ENCODE measurements around the gene DHX35.
"Not testable (repeated sequence)": the region's sequence is repeated elsewhere in the genome, so short reads cannot be mapped to it uniquely, and the experiment has no call there.

The DHX35 gene

DNA sequence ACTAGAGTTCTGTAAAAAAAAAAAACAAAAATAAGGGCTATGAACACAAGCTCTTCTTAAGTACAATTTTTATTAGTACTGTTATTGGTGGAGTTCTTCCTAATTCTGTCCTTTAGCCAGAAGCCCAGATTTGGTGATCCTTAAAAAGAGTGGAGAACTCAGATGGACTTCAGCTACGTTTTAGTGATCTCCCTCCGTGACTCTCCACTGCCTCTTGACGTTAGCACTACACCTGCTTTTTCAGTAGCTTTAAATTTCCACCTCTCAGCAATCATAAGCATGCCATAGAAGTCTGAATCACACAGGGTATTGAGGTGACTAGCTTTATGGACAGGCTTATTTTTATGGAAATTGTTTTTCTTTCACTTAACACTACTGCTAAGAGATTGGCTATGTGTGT lies 17.7 kb downstream of the DHX35 start:
- DNase-seq = no peak

- DNase-seq = no peak
Observed at GRCh38 chr20:38982291-38982690, 20.1 kb downstream of the DHX35 start.

DNA sequence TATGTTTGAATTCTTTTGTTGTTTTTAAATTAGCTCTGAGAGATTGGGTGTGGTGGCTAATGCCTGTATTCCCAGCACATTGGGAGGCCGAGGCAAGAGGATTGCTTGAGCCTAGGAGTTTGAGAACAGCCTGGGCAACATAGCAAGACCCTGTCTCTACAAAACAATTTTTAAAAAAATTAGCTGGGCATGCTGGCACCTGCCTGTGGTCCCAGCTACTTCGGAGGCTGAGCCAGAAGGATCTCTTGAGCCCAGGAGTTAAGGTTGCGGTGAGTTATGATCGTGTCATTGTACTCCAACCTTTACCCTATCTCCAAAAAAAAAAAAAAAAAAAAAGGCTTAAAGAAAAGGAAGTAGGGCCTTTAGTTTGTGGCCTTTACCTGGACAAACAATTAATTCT lies 22.9 kb downstream of the DHX35 start:
- DNase-seq = no peak

DNA sequence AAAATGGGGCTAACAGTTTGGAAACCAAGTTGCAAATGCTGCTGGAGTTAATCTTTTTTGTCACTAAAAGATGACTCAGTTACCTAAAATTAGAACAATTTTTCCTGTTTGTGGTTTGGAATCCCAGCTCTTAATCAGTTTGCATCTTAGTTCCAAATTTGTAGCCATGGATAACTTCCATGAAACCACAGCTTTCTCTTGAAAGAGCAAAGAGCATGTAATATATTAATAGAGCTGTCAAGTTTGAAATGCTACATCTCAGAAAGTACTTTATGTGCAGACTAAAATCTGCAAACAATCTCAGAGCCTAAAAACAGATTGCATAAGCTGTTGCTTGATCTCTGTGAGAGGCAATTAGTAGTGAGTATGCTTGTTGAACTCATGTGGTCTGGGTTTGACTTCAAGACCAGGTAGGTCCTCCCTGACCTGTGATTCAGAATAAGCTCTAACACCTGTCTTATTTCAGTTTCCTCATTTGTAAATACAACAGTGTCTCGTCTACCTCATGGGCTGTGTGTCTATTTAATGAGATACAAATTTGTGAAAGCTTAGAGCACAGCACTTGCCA lies 23.5 kb downstream of the DHX35 start:
- DNase-seq = peak in 1 of 2 experiments; percentile 57

DNA sequence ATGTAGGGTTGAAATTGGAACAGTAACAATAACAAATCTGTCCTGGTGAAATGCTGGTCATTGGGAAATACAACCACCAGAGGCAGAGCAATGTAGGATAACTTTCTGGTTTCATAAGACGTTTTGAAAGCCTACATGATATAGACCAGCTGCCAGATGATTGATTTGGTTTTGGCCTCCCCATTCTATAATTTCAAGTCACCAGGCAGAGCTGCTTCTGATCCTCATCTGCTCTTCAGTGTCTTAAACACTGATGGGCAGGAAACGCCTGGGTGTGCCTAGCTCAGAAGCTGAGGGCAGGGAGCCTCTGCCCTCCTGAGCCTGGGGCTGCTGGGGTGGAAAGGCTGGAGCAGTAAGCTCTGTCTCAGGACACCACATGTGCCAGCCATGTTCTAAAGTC lies 24.5 kb downstream of the DHX35 start:
- DNase-seq = no peak

DNA sequence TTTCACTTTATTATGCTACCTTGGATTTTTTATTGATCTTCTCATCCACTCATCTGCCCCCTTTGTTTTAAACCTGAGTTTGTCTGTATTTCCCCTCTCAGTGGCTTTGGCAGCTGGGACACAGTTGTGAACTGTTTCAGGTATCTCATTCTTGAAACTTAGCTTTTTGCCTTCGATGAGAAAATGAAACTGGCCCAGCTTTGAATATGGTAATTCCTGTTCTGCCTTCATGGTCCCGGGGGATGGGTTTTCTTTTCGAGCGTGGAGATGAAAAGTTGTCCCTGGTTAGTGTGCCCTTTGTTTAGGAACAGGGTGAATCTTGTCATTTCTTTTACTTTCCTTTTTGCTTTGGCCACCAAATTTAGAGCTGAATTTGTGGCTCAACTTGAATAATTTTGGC lies 25.6 kb downstream of the DHX35 start:
- DNase-seq = no peak

- no peak for DNase-seq
Observed at GRCh38 chr20:38990728-38991127, 28.6 kb downstream of the DHX35 start.

- DNase-seq = no peak
Observed at GRCh38 chr20:38991814-38992704, 29.9 kb downstream of the DHX35 start.

- no peak for DNase-seq
Observed at GRCh38 chr20:38995536-38996044, 33.4 kb downstream of the DHX35 start.

- DNase-seq = not testable (repeated sequence)
Observed at GRCh38 chr20:38996866-38997265, 34.7 kb downstream of the DHX35 start.

- DNase-seq = no peak
Observed at GRCh38 chr20:38997622-38998021, 35.5 kb downstream of the DHX35 start.

DNA sequence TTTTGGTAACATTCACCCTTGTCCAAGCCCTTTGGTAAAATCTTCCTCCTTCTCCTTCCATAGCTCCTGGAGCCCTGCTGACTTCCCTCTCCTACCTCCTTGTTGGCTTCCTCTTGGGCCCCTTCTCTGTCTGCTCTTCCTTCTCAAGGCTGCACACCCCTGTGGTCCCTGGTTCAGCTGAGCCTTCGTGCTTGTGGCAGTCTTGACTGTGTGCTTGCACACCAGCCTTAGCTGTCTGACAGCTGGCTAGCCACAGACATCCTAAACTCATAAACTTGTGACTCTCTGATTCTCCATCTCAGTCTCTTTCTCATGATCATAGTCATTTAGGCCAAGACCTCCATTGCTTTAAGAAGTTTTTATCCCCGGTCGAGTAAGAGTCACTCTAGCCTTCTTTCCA lies 37.1 kb downstream of the DHX35 start:
- no peak for DNase-seq

GRCh38 chr20:38999965-39000910 lies 38.1 kb downstream of the DHX35 start:
- no peak for DNase-seq

- no peak for DNase-seq
Observed at GRCh38 chr20:39004508-39004907, 42.4 kb downstream of the DHX35 start.

- DNase-seq = no peak
Observed at GRCh38 chr20:39009348-39009747, 47.2 kb downstream of the DHX35 start.

GRCh38 chr20:39010496-39010895 lies 48.4 kb downstream of the DHX35 start:
- DNase-seq = no peak

- no peak for DNase-seq
Observed at GRCh38 chr20:39013662-39014109, 51.5 kb downstream of the DHX35 start.

- no peak for DNase-seq
Observed at GRCh38 chr20:39016041-39016440, 53.9 kb downstream of the DHX35 start.

DNA sequence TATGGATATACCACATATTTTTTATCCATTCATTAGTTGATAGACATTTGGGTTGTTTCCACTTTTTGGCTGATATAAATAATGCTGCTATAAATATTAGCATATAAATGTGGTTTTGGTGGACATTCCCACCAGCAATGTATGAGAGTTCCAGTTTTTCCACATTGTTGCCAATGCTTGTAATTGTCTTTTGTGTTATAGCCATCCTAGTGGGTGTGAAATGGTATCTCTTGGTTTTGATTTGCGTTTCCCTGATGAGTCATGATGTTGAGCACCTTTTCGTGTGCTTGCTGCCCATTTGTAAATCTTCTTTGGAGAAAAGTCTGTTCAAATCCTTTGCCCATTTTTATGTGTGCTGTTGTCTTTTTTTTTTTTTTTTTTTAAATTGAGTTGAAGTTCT lies 54.4 kb downstream of the DHX35 start:
- DNase-seq = no peak

DNA sequence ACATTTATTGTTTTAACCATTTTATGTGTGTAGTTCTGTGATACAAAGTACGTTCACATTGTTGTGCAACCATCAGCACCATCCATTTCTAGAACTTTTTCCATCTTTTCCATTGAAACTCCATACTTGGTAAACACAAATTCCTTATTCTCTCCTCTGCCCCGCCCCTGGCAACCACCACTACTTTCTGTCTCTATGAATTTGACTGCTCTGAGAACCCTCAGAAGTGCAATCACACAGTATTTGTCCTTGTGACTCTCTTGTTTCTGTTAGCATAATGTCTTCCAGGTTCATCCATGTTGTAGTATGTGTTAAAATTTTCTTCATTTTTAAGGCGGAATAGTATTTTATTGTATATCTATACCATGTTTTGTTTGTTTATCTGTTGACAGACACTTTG lies 56.9 kb downstream of the DHX35 start:
- no peak for DNase-seq

- no peak for DNase-seq
Observed at GRCh38 chr20:39019805-39020325, 57.7 kb downstream of the DHX35 start.

DNA sequence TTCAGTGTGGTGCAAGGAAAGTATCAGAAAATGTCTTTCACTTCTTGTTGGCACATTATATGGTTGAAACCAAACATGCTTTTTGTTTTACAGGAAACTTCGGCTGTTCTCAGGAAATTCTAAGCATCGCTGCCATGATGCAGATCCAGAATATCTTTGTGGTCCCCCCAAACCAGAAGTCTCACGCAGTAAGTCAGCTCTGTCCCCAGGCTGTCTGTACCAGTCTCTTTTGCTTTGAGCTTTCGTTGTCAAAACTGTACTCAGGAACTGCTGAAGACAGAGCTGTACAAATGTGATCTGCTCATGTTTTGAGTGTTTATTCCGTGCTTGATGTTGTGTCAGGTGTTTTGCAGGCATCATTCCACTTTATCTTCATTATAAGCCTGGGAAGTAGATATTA lies 59.6 kb downstream of the DHX35 start:
- no peak for DNase-seq

DNA sequence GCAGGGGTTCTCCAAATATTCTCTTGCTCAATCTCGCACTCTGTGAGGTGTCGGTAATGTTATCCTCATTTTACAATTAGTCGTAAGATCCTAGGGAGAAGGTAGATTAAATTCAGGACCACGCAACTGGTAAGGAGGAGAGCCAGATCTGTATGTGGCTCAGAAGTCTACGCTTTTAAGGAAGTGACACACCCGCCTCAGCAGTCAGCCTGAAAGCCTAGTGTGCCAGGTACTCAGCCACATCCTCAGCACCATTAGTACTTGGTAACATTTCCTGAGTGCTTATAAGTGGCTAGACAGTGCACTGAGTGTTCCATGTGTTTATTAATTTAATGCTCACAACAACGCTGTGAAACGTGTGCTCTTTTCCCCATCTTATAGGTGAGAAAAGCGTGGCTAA lies 63.7 kb downstream of the DHX35 start:
- no peak for DNase-seq

Measured in SW 1271 (cell line).